HG02759 (cell line): Measurements from ENCODE around the gene RASAL2.
A peak's percentile ranks its signal among the peaks of the same experiment; 100 is the strongest.
"Not testable (repeated sequence)": the region's sequence is repeated elsewhere in the genome, so short reads cannot be mapped to it uniquely, and the experiment has no call there.

ENCODE experiments used
- ATAC-seq: cut with Tn5 transposase; IDR thresholded peaks from one replicate; pipeline ENCODE4 v1.9.1; 2021; ENCODE audit warnings: mild to moderate bottlenecking, moderate library complexity; ENCODE audit not compliant: unreplicated experiment

The RASAL2 gene

DNA sequence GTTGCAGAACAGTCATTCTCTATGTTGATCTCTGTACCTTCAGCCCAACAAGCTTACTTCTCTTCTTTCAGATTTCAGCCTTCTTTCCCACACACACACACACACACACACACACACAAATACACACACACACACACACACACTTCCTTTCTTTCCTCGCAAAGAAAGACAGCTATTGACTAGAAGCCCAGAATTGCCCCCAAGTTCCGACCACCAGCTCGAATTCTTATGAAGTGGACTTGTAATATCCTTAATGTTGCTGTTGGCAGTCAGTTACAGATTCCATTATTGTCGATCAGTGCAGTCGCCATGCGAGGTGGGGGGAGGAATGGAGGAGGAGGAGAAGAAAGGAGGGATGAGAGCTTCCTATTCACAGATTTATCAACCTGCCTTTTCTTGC is 277.3 kb downstream of the RASAL2 start:
- no peak for ATAC-seq

DNA sequence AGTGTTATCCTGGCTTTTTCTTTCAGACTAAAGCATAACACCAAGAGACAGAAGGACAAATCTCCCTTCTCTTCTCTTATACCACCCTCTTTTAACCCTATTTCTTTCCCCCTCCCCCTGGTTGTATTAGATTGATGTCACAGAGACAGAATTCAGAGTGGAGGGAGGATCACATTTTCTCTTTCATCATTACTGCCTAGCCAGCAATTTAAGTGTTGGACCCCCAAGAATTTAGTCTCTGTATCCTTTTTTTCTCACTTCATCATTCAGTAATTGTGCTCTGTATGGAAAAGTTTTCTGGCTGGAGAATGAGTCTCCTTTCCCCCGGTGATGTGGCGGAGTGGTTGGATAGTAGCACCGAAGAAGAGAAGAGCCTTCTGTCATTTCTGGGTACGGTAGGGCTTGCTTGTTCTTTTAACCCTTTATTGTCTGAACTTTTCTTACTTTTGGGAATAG is 278.1 kb downstream of the RASAL2 start:
- ATAC-seq = no peak

DNA sequence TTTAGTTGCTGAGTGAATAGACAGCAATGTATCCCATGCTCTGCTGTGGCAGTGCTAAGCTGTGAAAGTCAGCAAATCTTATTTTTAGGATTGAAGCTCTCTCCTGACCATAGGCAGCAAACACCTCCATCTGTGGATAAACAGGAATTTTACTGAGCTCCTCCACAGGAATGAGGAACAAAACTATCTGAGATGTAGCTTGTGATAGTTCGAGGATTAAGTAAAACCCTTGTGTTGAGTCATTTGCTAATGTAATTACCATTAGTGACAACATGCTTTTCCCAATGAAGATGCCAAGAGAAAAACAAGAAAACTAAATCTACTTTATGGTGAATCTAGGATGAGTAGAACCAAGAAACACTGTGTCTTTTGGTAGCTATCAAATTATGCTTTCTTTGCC is 280.1 kb downstream of the RASAL2 start:
- ATAC-seq = no peak

DNA sequence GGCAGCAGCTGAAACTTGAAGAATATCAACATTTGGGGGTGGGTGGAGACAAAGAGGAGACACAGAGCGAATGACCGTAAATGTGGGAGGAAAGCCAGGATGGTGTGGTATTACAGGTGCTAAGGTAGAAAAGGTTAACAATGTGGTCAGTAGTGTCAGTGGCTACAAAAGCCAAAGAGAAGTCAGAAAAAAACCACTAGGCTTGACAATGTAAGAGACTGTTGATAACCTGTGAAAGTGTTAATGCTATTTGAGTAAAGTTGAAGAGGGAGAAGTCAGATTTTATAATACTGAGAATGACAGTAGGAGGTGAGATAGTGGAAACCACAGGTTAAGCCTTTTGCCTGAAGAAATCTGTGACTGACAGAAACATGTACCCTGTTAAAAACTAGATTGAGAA is 282.1 kb downstream of the RASAL2 start:
- ATAC-seq = no peak

DNA sequence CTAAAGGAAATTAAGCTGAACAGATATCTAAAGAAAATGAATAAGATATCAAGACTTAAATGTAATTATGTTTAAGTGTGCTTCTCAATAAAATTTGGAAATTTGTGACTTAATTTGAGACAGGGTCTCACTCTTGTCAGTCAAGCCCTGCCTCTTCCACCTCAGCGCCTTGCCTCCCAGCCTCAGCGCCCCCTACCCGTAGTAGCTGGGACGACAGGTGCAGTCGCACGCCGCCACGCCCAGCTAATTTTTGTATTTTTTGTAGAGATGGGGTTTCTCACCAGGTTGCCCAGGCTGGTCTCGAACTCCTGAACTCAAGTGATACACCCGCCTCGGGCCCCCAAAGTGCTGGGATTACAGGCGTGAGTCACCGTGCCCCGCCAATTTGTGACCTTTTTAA is 285.9 kb downstream of the RASAL2 start:
- ATAC-seq = no peak

DNA sequence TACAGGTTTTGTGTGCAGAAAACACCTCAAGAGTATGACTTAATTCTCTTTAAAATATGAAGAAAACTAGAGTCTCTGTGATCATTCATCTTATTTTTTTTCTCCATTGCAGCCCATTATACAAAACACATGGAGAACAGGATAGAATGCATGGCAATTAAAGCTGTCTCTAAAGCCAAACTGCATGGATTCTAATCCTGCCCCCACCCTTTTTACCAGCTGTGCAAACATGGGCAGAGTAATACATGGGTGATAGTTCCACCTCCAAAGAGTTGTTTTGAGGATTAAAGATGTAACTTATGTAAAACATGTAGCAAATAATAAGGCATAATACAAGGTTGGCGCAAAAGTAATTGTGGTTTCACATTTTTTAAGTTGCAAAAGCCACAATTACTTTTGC is 288.5 kb downstream of the RASAL2 start:
- ATAC-seq = no peak

DNA sequence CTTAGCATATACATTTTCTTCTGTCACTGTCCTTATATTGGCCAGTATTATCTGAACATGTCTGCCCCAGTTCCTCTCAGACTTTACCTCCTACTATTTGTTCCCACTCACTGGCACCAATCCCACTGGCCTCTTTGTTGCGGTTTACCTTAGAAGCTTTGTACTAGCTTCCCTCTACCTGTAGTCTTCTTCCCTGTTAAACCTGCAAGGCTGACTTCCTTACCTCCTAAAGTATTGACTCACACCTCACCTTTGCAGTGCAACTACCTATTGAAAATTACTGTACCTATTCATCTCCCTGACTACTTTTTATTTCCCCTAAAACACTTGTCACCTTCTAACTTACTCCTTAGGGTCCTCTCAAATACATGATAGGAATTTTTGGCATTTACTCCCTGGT is 291.8 kb downstream of the RASAL2 start:
- no peak for ATAC-seq

DNA sequence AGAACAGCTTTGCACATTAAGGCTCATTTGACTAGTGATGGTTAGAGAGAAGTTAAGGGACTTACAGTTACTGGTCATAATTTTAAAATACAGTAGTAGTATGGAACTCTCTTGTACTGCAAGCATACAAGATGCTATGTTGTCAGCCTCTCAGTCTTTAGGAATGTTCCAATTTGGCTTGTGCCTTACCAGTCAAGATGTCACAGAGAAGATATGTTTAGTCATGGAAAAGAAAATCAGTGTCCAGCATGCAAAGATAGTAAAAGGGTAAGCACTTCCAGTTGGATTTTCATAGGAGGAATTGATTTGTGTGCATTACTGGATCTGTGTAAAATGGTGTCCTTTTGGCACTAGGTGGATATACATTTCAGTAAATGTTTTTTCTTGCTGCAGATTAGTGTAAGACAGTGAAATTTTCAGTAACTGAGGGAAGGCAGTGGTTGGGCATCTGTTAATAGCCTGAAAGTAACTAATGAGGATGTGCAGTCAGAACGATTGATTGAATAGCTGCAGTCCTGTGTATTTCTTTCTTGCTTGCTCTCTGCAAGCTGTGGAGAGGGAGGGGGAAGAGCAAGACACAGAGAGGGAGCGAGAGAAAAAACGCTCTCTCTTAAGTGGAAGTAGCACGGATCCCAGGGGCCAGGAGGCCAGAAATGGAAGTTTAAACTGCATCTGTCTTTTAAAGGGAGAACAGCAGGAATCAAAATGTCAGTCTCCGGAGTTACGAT is 294.7 kb downstream of the RASAL2 start:
- ATAC-seq = no peak

DNA sequence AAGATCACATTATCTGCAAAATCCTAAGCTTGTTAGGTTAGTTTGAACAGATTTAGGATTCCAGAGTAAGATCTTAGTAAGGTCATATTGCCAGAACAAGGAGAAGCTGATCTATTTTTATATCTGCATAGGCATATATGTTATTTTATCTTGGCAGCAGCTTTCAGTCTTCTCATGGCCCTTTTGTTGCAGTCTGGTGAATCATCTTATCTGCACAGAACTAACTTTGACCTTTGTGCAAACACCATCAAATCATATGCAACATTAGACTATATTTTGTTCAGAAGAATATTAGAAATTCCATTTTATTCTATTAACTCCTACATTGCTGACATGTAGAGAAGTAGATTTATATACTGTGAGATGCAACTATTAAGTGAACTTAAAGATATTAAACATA is 295.5 kb downstream of the RASAL2 start:
- no peak for ATAC-seq

DNA sequence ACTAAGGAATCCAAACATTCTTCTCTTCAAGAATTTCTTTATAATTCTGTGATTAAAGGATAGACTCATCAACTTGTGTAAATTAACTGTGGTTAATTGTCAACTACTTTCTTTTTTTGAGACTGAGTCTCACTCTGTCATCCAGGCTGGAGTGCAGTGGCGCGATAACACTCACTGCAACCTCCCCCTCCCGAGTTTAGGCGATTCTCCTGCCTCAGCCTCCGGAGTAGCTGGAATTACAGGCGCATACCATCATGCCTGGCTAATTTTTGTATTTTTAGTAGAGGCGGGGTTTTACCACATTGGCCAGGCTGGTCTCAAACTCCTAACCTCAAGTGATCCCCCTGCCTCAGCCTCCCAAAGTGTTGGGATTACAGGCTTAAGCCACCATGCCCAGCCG is 296.4 kb downstream of the RASAL2 start:
- ATAC-seq = not testable (repeated sequence)

DNA sequence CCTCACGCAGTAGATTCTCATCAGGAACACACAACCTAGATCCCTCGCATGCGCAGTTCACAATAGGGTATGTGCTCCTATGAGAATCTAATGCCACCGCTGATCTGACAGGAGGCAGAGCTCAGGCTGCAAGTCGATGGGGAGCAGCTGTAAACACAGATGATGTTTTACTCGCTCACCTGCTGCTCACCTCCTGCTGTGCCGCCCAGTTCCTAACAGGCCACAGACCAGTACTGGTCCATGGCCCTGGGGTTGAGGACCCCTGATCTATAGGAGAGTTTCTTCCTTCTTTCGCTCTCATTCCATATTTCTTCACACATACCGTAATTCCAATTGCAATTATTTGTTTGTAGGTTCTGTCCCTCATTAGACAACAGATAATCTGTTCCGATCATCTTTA is 299.5 kb downstream of the RASAL2 start:
- ATAC-seq = no peak

DNA sequence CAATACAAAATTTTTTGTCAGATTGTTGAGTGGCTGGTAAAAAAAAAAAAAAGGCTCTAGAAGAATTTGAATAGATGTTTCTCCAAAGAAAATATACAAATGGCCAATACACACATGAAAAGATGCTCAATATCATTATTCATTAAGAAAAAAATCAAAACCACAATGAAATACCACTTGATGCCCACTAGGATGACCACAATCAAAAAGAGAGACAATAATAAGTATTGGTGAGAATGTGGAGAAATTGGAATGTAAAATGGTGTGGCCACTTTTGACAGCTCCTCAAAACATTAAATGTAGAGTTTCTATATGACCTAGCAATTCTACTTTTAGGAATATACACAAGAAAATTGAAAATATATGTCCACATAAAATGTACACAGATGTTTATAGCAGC is 302.9 kb downstream of the RASAL2 start:
- no peak for ATAC-seq

DNA sequence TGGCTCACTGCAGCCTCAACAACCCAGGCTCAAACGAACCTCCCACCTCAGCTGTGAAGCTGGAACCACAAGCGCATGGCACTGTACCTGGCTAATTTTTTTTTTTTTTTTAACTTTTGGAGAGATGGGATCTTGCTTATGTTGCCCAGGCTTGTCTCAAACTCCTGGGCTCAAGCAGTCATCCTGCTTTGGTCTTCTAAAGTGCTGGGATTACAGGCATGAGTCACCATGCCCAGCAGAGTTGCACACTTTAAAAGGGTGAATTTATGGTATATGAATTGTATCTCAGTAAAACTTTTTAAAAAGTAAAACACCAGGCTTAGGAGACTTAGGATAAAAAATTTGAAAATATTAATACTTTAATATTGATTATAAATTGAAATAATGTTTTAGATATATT is 303.8 kb downstream of the RASAL2 start:
- ATAC-seq = no peak

DNA sequence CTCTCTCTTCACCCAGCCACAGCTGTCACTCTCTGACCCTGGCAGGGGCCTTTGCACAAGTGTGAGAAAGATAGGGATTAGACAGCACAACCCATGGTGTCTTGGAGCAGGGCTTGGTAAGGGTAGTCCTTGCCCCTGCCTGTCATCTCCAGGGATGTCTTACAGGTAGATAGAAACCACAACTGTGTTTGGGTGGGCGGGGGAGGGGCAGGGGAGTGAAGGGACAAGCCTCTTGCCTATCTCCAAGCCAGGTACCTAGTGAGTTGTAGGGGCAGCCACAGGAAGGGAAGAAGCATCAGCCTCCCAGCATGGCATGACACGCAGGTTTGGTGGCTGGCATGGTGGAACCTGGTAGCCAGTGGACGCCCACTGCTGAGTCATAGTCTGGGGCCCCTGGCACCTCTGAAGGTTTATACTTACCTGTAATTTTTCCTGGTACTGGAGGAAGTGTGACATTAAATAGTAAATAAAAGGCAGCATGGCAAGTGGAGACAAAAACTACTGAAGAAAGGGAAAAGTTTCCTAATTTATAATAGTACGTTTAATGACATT is 305.3 kb downstream of the RASAL2 start:
- no peak for ATAC-seq

DNA sequence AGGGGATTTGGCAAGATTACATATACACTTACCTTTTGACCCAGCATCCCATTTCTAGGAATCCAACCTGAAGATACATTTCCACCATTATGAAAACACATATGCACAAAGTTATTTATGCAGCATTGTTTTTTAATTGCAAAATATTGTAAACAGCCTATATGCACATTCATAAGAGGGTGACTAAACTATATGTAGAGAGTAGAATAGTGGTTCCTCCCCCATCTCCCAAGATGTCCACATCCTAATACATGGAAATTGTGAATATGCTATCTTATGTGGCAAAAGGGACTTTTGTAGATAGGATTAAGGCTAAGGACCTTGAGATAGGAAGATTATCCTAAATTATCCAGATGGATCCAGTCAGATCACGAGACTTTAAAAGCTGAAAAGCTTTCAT is 311.2 kb downstream of the RASAL2 start:
- no peak for ATAC-seq

DNA sequence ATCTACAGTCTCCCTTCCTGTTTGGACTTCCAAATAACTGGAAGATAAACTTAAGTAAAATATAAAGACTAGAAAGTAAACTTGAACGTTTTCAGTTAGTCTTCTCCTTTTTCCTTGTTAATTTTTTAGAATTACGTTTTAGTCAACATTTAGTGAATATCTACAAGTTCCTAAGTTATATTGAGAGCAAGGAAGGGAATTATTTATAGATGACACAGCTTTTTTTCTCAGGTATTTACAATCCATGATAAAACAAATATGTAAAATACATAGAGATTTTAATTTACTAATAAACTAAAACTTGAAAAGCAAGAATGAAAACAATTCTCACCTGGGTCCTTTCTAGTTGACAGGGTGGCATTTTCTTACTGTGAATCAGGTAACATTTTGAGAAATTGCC is 313.3 kb downstream of the RASAL2 start:
- ATAC-seq = no peak

DNA sequence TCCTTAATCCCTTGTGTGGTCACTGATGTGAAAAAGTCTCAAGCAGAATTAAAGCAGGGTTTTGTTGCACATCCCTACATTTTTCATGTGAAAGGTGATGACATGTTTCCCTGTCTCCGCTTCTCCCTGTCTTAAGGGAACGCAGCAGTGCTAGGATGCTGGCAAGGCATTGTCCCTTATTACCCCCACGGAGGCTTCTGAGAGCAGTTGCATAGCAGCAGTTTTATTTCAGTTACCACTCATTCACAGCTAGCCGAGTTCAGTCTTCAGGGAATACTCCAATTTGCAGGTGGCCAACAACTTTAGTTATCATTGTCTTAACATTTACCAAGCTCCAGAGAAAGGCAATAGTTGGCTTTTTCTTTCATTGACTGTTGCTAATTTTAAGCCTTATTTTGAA is 313.8 kb downstream of the RASAL2 start:
- ATAC-seq = no peak

DNA sequence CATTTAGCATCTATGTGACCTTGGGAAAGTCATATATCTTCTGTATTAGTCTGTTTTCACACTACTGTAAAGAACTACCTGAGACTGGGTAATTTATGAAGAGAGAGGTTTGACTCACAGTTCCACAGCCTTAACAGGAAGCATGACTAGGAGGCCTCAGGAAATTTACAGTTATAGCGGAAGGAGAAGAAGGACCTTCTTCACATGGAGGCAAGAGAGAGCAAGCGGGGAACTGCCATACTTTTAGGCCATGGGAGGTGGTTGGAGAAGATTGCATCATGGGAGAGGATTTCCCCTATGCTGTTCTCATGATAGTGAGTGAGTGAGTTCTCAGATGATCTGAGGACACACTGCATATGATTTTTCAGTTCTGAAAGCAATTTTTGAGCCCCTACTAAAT is 315.0 kb downstream of the RASAL2 start:
- ATAC-seq = no peak

DNA sequence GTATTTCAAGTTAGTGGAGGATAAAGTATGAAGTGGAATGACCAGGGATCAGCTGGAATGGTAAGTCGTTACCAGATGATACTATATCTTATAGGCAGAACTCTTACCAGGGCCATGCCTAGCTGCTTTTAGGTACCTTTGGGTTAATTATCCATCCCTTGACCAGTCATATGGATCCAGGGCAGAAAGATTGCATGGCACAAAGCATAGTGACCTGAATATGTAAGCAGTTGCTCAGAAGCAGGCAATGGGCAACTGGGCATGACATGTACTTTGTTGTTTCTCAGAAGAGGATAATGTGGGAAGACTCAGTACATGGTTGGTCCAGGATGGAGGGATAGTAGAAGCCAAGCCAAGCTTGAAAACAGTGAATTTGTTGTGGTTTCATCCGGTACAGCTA is 315.6 kb downstream of the RASAL2 start:
- ATAC-seq = no peak

DNA sequence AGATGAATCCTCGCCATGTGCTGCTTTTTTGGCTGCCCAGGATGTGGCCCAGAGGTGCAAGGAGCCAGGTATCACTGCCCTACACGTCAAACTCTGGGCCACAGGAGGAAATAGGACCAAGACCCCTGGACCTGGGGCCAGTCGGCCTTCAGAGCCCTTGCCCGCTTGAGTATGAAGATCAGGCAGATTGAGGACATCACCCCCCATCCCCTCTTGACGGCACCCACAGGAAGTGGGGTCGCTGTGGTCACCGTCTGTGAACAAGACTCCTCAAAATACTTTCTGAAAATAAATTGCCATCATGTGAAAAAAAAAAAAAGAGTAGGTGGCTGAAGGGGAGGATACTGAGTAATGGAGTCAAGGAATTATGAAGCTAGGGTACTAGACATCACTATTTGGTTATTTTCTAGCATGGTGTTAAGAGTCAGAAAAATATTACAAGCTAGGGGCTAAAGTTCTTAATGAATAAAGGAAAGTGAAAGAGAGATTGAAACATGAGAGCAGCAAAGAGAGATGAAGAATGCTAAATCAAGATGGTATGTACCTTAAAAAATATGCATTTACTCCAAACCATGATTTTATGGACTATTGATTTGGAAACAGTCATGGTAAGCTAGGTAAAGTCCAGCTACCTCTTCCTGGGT is 318.0 kb downstream of the RASAL2 start:
- ATAC-seq = peak; percentile 71

DNA sequence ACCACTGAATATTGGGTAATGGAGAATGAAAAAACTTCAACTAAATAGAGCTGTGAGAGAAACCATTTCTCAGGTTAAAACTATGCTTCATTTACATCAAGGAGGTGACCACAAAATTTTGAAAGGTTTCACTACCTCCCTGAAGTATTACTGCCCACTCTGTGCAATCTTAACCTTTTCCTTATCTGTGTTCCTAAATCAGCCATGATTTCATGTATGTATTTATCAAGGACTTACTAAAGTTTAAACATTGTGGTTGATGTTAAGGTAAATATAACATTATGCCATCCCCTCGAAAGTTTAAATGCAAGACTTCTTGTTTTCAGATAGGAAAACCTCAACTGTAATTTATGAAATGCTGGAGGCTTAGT is 318.5 kb downstream of the RASAL2 start:
- peak; percentile 87 for ATAC-seq

DNA sequence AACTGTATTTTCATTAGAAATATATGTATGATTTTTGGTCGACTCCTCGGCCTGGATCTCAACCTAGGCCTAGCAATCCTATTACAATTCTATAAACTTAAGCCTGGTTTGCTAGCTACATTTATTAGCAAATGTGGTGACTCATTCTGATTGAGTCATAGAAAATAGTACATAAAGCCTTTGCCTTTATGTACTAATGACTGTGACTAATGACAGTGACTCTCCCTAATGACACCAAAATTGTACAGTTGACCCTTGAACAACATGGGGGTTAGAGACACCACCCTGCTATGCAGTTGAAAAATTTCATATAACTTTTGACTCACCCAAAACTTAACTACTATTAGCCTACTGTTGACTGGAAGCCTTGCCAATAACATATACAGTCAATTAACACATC is 324.0 kb downstream of the RASAL2 start:
- no peak for ATAC-seq
